ENCODE results near the gene HAUS8. TPM values are rescaled to one million over a fixed set of nuclear protein-coding genes. Genes with fewer than 3 reads are reported as not detected.
A peak's percentile ranks its signal among the peaks of the same experiment; 100 is the strongest.

The HAUS8 gene
- total RNA-seq, 1 donor from 2014 or later = 11.6 TPM

DNA sequence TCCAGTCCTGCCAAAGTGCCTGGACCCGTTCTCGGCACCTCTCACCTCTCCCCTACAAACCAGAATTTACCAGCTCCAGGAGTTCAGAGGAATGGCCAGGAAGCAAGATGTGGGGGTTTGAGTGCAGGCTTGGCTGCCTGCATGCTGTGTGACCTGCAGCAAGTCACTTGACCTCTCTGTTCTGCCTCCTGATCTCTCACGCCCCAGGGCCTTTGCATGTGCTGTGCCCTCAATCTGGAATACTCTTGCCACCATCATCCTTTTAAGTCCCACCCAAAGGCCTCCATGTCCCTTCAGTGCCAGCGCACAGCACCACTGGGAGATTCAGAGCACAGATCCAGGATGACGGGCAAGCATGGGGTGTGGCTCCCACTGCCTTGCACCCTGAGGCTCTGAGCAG is 43.7 kb upstream of the HAUS8 start:
- Mint-ChIP-seq H3K9me3 (ENCODE audit: unreplicated experiment) (no peaks in the 10 kb centered on the region), H3K4me3 (ENCODE audit: unreplicated experiment) (no peak overlapping the region), H3K36me3 (ENCODE audit: unreplicated experiment) (peaks cover 8% of the 10 kb centered on the region), H3K4me1 (ENCODE audit: unreplicated experiment) (no peaks in the 10 kb centered on the region), H3K27me3 (ENCODE audit: unreplicated experiment) (no peaks in the 10 kb centered on the region), H3K27ac (ENCODE audit: unreplicated experiment) (no peak overlapping the region)
- TF ChIP-seq, protein P1, sequence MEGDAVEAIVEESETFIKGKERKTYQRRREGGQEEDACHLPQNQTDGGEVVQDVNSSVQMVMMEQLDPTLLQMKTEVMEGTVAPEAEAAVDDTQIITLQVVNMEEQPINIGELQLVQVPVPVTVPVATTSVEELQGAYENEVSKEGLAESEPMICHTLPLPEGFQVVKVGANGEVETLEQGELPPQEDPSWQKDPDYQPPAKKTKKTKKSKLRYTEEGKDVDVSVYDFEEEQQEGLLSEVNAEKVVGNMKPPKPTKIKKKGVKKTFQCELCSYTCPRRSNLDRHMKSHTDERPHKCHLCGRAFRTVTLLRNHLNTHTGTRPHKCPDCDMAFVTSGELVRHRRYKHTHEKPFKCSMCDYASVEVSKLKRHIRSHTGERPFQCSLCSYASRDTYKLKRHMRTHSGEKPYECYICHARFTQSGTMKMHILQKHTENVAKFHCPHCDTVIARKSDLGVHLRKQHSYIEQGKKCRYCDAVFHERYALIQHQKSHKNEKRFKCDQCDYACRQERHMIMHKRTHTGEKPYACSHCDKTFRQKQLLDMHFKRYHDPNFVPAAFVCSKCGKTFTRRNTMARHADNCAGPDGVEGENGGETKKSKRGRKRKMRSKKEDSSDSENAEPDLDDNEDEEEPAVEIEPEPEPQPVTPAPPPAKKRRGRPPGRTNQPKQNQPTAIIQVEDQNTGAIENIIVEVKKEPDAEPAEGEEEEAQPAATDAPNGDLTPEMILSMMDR (IDR thresholded peaks at IDR 0.05) = no peak
- no peak for DNase-seq (ENCODE audit: extremely low spot score, unreplicated experiment)

DNA sequence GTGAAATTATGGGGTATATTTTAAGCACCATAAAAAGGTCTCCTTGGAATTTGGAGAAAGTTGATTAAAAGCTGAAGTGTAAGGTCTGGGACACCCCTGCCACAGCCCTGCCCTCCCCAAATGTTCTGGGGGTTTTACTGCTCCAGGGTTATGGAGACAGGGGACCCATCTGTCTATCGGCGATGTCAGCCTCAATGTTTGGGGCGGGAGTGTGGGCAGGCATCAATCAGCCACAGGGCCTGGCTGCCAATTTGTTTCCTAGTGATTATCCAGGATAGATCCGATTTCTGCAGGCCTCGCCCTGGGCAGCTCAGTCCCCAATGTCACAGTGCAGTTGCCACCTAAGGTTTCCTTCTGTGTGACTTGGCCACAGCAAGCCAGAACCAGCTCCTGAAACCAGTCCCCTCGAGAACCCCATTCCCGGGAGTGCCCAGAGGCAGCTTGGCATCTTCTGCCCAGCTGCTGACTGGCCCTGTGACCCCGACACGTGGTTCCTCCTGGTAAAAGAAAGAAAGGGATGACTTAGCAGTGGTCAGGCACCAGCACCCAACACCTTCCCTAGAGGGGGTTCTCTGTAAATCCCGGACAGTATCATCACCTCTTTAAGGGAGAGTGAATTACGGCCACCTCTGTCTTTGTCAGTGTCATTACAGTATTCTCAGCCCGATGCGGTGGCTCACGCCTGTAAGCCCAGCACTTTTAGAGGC is 41.9 kb upstream of the HAUS8 start:
- no peak for DNase-seq (ENCODE audit: extremely low spot score, unreplicated experiment)
- no peaks in the 10 kb centered on the region for H3K9me3 Mint-ChIP-seq (ENCODE audit: unreplicated experiment)
- no peaks in the 10 kb centered on the region for H3K4me1 Mint-ChIP-seq (ENCODE audit: unreplicated experiment)
- no peaks in the 10 kb centered on the region for H3K27me3 Mint-ChIP-seq (ENCODE audit: unreplicated experiment)
- H3K36me3 Mint-ChIP-seq (ENCODE audit: unreplicated experiment) = peaks cover 8% of the 10 kb centered on the region
- TF ChIP-seq, protein P1 (IDR thresholded peaks at IDR 0.05) = no peak
- no peak overlapping the region for H3K4me3 Mint-ChIP-seq (ENCODE audit: unreplicated experiment)
- peak overlapping the region; percentile 44 for H3K27ac Mint-ChIP-seq (ENCODE audit: unreplicated experiment)

DNA sequence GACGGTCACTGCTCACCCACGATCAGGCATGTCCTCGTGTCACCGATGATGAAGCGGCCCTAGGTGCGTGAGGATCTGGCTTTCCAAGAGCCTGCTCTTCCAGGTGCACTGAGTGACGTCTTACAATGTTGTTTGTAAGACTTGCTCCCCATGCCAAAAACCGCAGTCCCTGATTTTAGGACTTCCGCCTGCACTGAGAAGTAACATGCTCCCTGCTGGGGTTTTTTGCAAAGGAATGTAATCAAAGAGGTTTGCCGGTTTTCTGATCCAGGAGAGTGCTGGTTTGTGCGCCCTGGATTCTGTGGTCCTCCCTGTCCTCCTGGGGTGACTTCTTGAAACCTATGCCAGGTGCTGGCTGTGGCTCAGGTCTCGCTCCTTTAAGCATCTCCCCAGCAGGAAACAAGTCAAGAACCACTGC is 39.2 kb upstream of the HAUS8 start:
- Mint-ChIP-seq H3K4me1 (ENCODE audit: unreplicated experiment) (no peaks in the 10 kb centered on the region), H3K9me3 (ENCODE audit: unreplicated experiment) (no peaks in the 10 kb centered on the region), H3K27ac (ENCODE audit: unreplicated experiment) (no peak overlapping the region), H3K4me3 (ENCODE audit: unreplicated experiment) (no peak overlapping the region), H3K36me3 (ENCODE audit: unreplicated experiment) (peaks cover 8% of the 10 kb centered on the region), H3K27me3 (ENCODE audit: unreplicated experiment) (no peaks in the 10 kb centered on the region)
- no peak for DNase-seq (ENCODE audit: extremely low spot score, unreplicated experiment)
- TF ChIP-seq, protein P1 (IDR thresholded peaks at IDR 0.05) = no peak

DNA sequence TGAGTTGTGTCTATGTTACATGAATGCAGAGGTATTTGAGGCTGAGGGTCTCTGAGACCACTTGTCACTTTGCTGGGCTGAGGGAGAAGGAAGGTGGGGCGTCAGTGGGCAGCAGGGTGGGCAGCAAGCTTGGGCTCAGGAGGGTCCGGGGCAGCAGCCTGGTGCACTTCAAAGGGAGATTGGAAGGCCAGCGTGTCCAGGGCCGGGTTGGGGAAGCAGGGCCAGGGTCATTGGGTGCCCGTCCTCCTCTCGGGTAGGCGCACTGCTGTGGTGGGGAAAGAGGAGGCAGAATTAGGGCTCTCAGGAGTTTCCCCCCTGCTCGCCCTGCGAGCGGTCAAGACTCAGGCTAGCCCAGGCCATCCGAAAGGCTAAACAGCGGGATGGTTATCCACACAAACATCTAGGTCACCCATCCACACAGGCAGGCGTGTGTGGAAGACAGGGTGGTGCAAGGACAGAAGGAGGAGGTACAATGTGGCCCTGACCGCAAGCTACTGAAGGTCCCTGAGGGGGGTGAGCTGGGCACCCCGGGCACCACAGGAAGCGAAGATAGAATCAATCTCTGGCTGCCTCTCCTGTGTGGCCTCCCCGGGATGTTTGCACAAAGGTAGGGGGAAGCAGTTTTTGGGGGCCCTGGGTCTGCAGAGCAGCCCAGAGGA is 38.0 kb upstream of the HAUS8 start:
- Mint-ChIP-seq H3K4me3 (ENCODE audit: unreplicated experiment) (no peak overlapping the region), H3K27me3 (ENCODE audit: unreplicated experiment) (no peaks in the 10 kb centered on the region), H3K27ac (ENCODE audit: unreplicated experiment) (no peak overlapping the region), H3K4me1 (ENCODE audit: unreplicated experiment) (peaks cover 5% of the 10 kb centered on the region), H3K9me3 (ENCODE audit: unreplicated experiment) (no peaks in the 10 kb centered on the region), H3K36me3 (ENCODE audit: unreplicated experiment) (peaks cover 8% of the 10 kb centered on the region)
- DNase-seq (ENCODE audit: extremely low spot score, unreplicated experiment) = no peak
- TF ChIP-seq, protein P1 (IDR thresholded peaks at IDR 0.05) = no peak

DNA sequence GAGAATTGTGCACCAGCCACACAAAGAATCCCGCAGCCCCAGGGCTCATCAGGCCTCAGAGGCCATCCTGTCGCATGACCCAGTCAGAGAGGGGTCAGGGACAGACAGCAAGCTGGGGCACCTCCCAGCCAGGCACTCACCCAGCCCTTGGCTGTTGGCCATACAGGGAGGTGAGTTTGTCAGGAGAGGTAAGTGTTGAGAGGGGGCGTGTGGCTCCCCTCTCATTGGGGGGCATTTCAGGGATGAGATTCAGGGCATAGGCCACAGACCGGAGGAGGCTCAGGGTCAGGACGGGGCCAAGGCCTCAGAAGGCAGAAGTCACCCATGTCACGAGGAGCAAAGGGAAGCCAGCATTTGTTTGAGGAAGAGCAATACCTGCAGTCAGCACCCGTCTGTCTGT is 37.4 kb upstream of the HAUS8 start:
- no peaks in the 10 kb centered on the region for H3K27me3 Mint-ChIP-seq (ENCODE audit: unreplicated experiment)
- DNase-seq (ENCODE audit: extremely low spot score, unreplicated experiment) = no peak
- H3K4me3 Mint-ChIP-seq (ENCODE audit: unreplicated experiment) = no peak overlapping the region
- peak overlapping the region; percentile 35 for H3K27ac Mint-ChIP-seq (ENCODE audit: unreplicated experiment)
- H3K36me3 Mint-ChIP-seq (ENCODE audit: unreplicated experiment) = peaks cover 8% of the 10 kb centered on the region
- H3K4me1 Mint-ChIP-seq (ENCODE audit: unreplicated experiment) = peaks cover 10% of the 10 kb centered on the region
- no peaks in the 10 kb centered on the region for H3K9me3 Mint-ChIP-seq (ENCODE audit: unreplicated experiment)
- TF ChIP-seq, protein P1 (IDR thresholded peaks at IDR 0.05) = no peak
